K562 (cell line): ENCODE measurements around the gene GBP7. TPM values are rescaled to one million over a fixed set of nuclear protein-coding genes. Genes with fewer than 3 reads are reported as not detected.

Experiments used
- ATAC-seq: fragments of 200-7000 bp; cut with Tn5 transposase; 3 replicates; pipeline ENCODE4 v1.9.1; 2020; ENCODE audit warnings: moderate library complexity
- BruUV-seq: library from RNA; stranded (reverse); fragments of 400-500 nt; replicated peaks from 2 replicates; lab custom pipeline; 2021; lab: Mats Ljungman, UMichigan
- CTCF ChIA-PET: fragments of 300-600 bp; formaldehyde crosslinking; extraction: SDS; loops from one replicate; lab custom pipeline; 2021; ENCODE audit warnings: low intra/inter-chr PET ratio; lab: Yijun Ruan, JAX
- POLR2A ChIA-PET: fragments of 300-600, 350-650 bp; sonication (Branson Sonifier 250); formaldehyde crosslinking; extraction: SDS; loops from one replicate; lab custom pipeline; 2021; ENCODE audit warnings: antibody characterized with exemption, inconsistent platforms; lab: Yijun Ruan, JAX
- DNase-seq, 4 experiments: peaks; one replicate each; pipeline versions ENCODE4 v3.0.0 to v3.0.0-alpha.2; 2011 to 2018; ENCODE audit warnings: low spot score in 3 of 4, mixed read lengths in 3 of 4; ENCODE audit errors: extremely low read depth in 1 of 4
- FAIRE-seq: peaks from 2 replicates; lab custom pipeline; 2011; peaks lifted over from hg19 to GRCh38; lab: Jason Lieb, UNC
- H2AFZ ChIP-seq: 2 replicates; pipeline ENCODE4 v1.6.0; 2011; ENCODE audit warnings: low read depth, low read length, control low read depth, inconsistent platforms
- H3K27ac ChIP-seq: fragments of 200-600 bp; 3 replicates; pipeline ENCODE4 v1.8.0; 2011; ENCODE audit warnings: low read depth, mild to moderate bottlenecking, control low read depth, inconsistent platforms, low read length, moderate library complexity, mixed read lengths; ENCODE audit errors: extremely low read depth
- H3K27me3 ChIP-seq, 2 experiments: fragments of 300-600 bp in 1 of 2; 2 replicates in 1 of 2; 3 replicates in 1 of 2; pipeline versions ENCODE4 v1.6.0 to v1.8.0; 2011; ENCODE audit warnings: inconsistent platforms in 2 of 2, low read length in 2 of 2, mild to moderate bottlenecking in 1 of 2, mixed read lengths in 1 of 2, moderate library complexity in 1 of 2; ENCODE audit not compliant: control insufficient read depth in 2 of 2, insufficient read depth in 2 of 2
- H3K36me3 ChIP-seq: fragments of 300-600 bp; 3 replicates; pipeline ENCODE4 v1.8.0; 2011; ENCODE audit warnings: mild to moderate bottlenecking, low read length, inconsistent platforms; ENCODE audit not compliant: control insufficient read depth, insufficient read depth
- H3K4me1 ChIP-seq, 2 experiments: fragments of 200-600 bp in 1 of 2; replicated peaks in 1 of 2; 2 replicates in 1 of 2; 3 replicates in 1 of 2; pipeline versions ENCODE4 v1.5.1 to v1.8.0; 2011; ENCODE audit warnings: inconsistent platforms in 2 of 2, low read length in 2 of 2, mild to moderate bottlenecking in 1 of 2, mixed read lengths in 1 of 2, moderate library complexity in 1 of 2; ENCODE audit not compliant: control insufficient read depth in 2 of 2, insufficient read depth in 2 of 2
- H3K4me2 ChIP-seq: 2 replicates; pipeline ENCODE4 v1.6.1; 2011; ENCODE audit warnings: low read length, control low read depth, inconsistent platforms, mixed read lengths; ENCODE audit not compliant: insufficient read depth
- H3K4me3 ChIP-seq: fragments of 200-600 bp; sonication (generic), shearing (Covaris generic); 2 replicates; pipeline ENCODE4 v1.5.1; 2016; ENCODE audit warnings: control low read depth, inconsistent platforms
- H3K79me2 ChIP-seq: fragments of 200-600 bp; 3 replicates; pipeline ENCODE4 v1.8.0; 2011; ENCODE audit warnings: low read length, inconsistent platforms; ENCODE audit not compliant: control insufficient read depth, insufficient read depth
- H3K9ac ChIP-seq, 2 experiments: 2 replicates each; pipeline versions ENCODE4 v1.6.0 to v1.6.1; 2011; ENCODE audit warnings: low read depth in 2 of 2, low read length in 2 of 2, control low read depth in 1 of 2, inconsistent platforms in 1 of 2, mild to moderate bottlenecking in 1 of 2, mixed read lengths in 1 of 2; ENCODE audit not compliant: insufficient read depth in 1 of 2
- H3K9me1 ChIP-seq: one replicate; pipeline ENCODE4 v1.6.0; 2011; ENCODE audit warnings: inconsistent platforms, mild to moderate bottlenecking, low read length, moderate library complexity; ENCODE audit not compliant: control insufficient read depth, insufficient read depth
- H3K9me3 ChIP-seq: replicated peaks from 2 replicates; pipeline ENCODE4 v1.5.1; 2011; ENCODE audit warnings: low read depth, low read length, inconsistent platforms; ENCODE audit not compliant: control insufficient read depth, insufficient read depth
- H4K20me1 ChIP-seq: replicated peaks from 2 replicates; pipeline ENCODE4 v1.6.1; 2011; ENCODE audit warnings: low read length, inconsistent platforms, mixed read lengths; ENCODE audit not compliant: control insufficient read depth, insufficient read depth
- CSDE1 ChIP-seq, 2 experiments: fragments of 450-650 bp; IDR thresholded peaks; 2 replicates each; pipeline ENCODE4 v1.6.1; 2016; ENCODE audit warnings: mild to moderate bottlenecking in 1 of 2
- E2F1 ChIP-seq: sonication (generic); formaldehyde crosslinking; IDR thresholded peaks from 2 replicates; pipeline ENCODE4 v1.8.1; 2023; ENCODE audit warnings: mild to moderate bottlenecking, missing genetic modification reagents, moderate library complexity
- E2F5 ChIP-seq: sonication (generic); formaldehyde crosslinking; IDR thresholded peaks from 2 replicates; pipeline ENCODE4 v1.8.0; 2022; ENCODE audit warnings: mild to moderate bottlenecking, missing genetic modification reagents
- HDAC2 ChIP-seq: fragments of 450-650 bp; IDR thresholded peaks from 2 replicates; pipeline ENCODE4 v1.6.1; 2016; ENCODE audit warnings: mild to moderate bottlenecking
- LCOR ChIP-seq: sonication (generic); formaldehyde crosslinking; IDR thresholded peaks from 2 replicates; pipeline ENCODE4 v1.8.0; 2022; ENCODE audit warnings: mild to moderate bottlenecking, missing genetic modification reagents
- MAX ChIP-seq: sonication (generic); formaldehyde crosslinking; IDR thresholded peaks from 2 replicates; pipeline ENCODE4 v1.9.0; 2022; ENCODE audit warnings: mild to moderate bottlenecking, missing genetic modification reagents
- MAZ ChIP-seq, 2 experiments: fragments of 450-650 bp in 1 of 2; sonication (generic) in 1 of 2; formaldehyde crosslinking; IDR thresholded peaks in 1 of 2; conservative IDR thresholded peaks in 1 of 2; 2 replicates each; pipeline versions ENCODE4 v1.4.0 to v1.5.0; 2020; ENCODE audit warnings: mild to moderate bottlenecking in 1 of 2, missing genetic modification reagents in 1 of 2
- TCF7L2 ChIP-seq: fragments of 150-350 bp; IDR thresholded peaks from 2 replicates; pipeline ENCODE4 v1.6.1; 2016; ENCODE audit warnings: low read depth, mild to moderate bottlenecking, low read length, moderate library complexity
- ZBED1 ChIP-seq: IDR thresholded peaks from 2 replicates; pipeline ENCODE4 v1.6.1; 2014
- ZBTB33 ChIP-seq: sonication (generic); formaldehyde crosslinking; IDR thresholded peaks from 2 replicates; pipeline ENCODE4 v1.8.1; 2023; ENCODE audit warnings: mild to moderate bottlenecking, missing genetic modification reagents
- ZFP36 ChIP-seq: fragments of 150-350 bp; IDR thresholded peaks from 2 replicates; pipeline ENCODE4 v1.6.1; 2018; ENCODE audit warnings: low read length, low read depth; ENCODE audit not compliant: partially characterized antibody
- ZNF311 ChIP-seq: fragments of 250-450 bp; sonication (Bioruptor Pico); IDR thresholded peaks from 2 replicates; pipeline ENCODE4 v1.4.0; 2020; ENCODE audit warnings: mild to moderate bottlenecking, moderate library complexity
- WGBS: fragments of 100-300 bp; shearing (Covaris generic); methylation state at CpG from one replicate; pipeline ENCODE4 v1.1.6; 2016; ENCODE audit warnings: low coverage, mixed read lengths; ENCODE audit not compliant: insufficient coverage; ENCODE audit errors: missing lambda C conversion rate; 5-methylcytosine and 5-hydroxymethylcytosine counted together
- in situ Hi-C: fragments of 300-500 bp; cut with MboI; formaldehyde crosslinking; loops from 4 replicates; pipeline ENCODE4 v1.15.0; 2018; ENCODE audit warnings: inconsistent platforms, mixed read lengths
- intact Hi-C: fragments of 100-400 bp; cut with micrococcal nuclease; formaldehyde crosslinking; loops from 2 replicates; pipeline ENCODE4 v1.14.2; 2022
- polyA plus RNA-seq, 8 experiments: library from polyadenylated mRNA; depleted of rRNA in 4 of 8; stranded (reverse) in 5 of 8; unstranded in 3 of 8; fragments of >200 nt; fragmentation: Nextera tagmentation in 2 of 8; fragmentation: Illumina TruSeq in 1 of 8; extraction: Ambion mirVana in 2 of 8; extraction: Trizol in 1 of 8; gene quantifications; 2 replicates each; pipeline versions ENCODE4 v1.2.1 to v1.2.3, GENCODE V29; 2011 to 2014; ENCODE audit warnings: inconsistent platforms in 1 of 8, missing spikeins in 1 of 8
- total RNA-seq, 7 experiments: library from RNA; depleted of rRNA in 6 of 7; stranded (reverse); fragments of >200 nt in 6 of 7; fragmentation: Illumina TruSeq in 2 of 7; extraction: Trizol in 2 of 7; gene quantifications; 2 replicates each; pipeline versions ENCODE4 v1.2.1 to v1.2.3, GENCODE V29; 2011 to 2021; ENCODE audit warnings: low replicate concordance in 1 of 7

GBP7 gene
- total and polyA plus RNA-seq, 9 of the 15 experiments (the other 6 are each of a cell fraction or from before 2014, with no cell fraction given) = 0.03 TPM; not detected in 8

- TF ChIP-seq MAZ (CRISPR knock-in tag; conservative IDR thresholded peaks at IDR 0.05 in 1 of 2, IDR thresholded peaks at IDR 0.05 in 1 of 2) (no peak), HDAC2 (no peak), MAX (CRISPR knock-in tag) (no peak), E2F1 (CRISPR knock-in tag) (no peak), CSDE1 (IDR thresholded peaks at IDR 0.05) (no peak), LCOR (CRISPR knock-in tag) (no peak), ZBED1 (no peak)
Measured at GRCh38 chr1:89213347-89213746, 37.5 kb upstream of the GBP7 start (continued).

- in situ Hi-C loops (no loop called here), intact Hi-C loops (no loop called here)
- DNase-seq (no peak), FAIRE-seq (no peak), ATAC-seq (no peak)
- H3K79me2 ChIP-seq = no peaks in the 10 kb centered on the region
- no peaks in the 10 kb centered on the region for H3K9me3 ChIP-seq
- H3K27ac ChIP-seq = no peak overlapping the region
- no peaks in the 10 kb centered on the region for H3K4me1 ChIP-seq
- no peaks in the 10 kb centered on the region for H3K27me3 ChIP-seq
- no peaks in the 10 kb centered on the region for H4K20me1 ChIP-seq
- no peak for TF ChIP-seq TCF7L2
- TF ChIP-seq ZNF311 (CRISPR knock-in tag) = no peak
- no peak for TF ChIP-seq ZBTB33 (CRISPR knock-in tag)
- no peak for TF ChIP-seq E2F5 (CRISPR knock-in tag)
- TF ChIP-seq ZFP36 = peak; percentile 7
- no TSS peak for BruUV-seq
- WGBS = 0% methylated on average over 1 of the region's 1 CpG
- H3K9ac ChIP-seq = no peak overlapping the region
- H3K36me3 ChIP-seq = no peaks in the 10 kb centered on the region
- no peaks in the 10 kb centered on the region for H3K9me1 ChIP-seq
- H3K4me3 ChIP-seq = no peak overlapping the region
- ChIA-PET POLR2A (no interaction called here), CTCF (no interaction called here)
- no peak overlapping the region for H3K4me2 ChIP-seq
- H2AFZ ChIP-seq = no peak overlapping the region
Measured at GRCh38 chr1:89211035-89211634, 35.3 kb upstream of the GBP7 start.
